GM19193 (cell line): ENCODE measurements around the gene RAB41.

Source experiments
- POLR2A ChIP-seq: IDR thresholded peaks from 4 replicates; pipeline ENCODE4 v1.6.1; 2011; ENCODE audit not compliant: insufficient read depth, insufficient read length; ENCODE audit errors: extremely low read depth

RAB41 gene

GRCh38 chrX:70281951-70282350 lies at the start of gene RAB41:
Gene RAB41, plus strand, starts transcription at chrX:70282172. Its CDS starts 46 bp downstream, at chrX:70282218.
- no peak for TF ChIP-seq POLR2A

GRCh38 chrX:70234355-70234754 lies 47.6 kb upstream of the RAB41 start, which contains the start of gene AWAT1:
Gene AWAT1, plus strand, starts transcription at chrX:70234655. Its CDS starts 41 bp downstream, at chrX:70234696.
- no peak for TF ChIP-seq POLR2A

GRCh38 chrX:70240751-70241150 lies 41.2 kb upstream of the RAB41 start:
- no peak for TF ChIP-seq POLR2A

GRCh38 chrX:70241501-70241900 lies 40.5 kb upstream of the RAB41 start:
- TF ChIP-seq POLR2A = no peak

- no peak for TF ChIP-seq POLR2A
These were observed 37.1 kb upstream of the RAB41 start for GRCh38 chrX:70244881-70245280.

GRCh38 chrX:70247252-70247651 lies 34.7 kb upstream of the RAB41 start:
- TF ChIP-seq POLR2A = no peak

GRCh38 chrX:70252491-70252890 lies 29.5 kb upstream of the RAB41 start:
- no peak for TF ChIP-seq POLR2A

GRCh38 chrX:70253377-70254062 lies 28.5 kb upstream of the RAB41 start:
- no peak for TF ChIP-seq POLR2A

GRCh38 chrX:70254063-70254400 lies 27.9 kb upstream of the RAB41 start:
- no peak for TF ChIP-seq POLR2A

GRCh38 chrX:70254909-70255308 lies 27.1 kb upstream of the RAB41 start:
- TF ChIP-seq POLR2A = no peak

GRCh38 chrX:70255452-70255851 lies 26.5 kb upstream of the RAB41 start:
- TF ChIP-seq POLR2A = no peak

GRCh38 chrX:70257423-70258288 lies 24.3 kb upstream of the RAB41 start:
- no peak for TF ChIP-seq POLR2A

- TF ChIP-seq POLR2A = no peak
These were observed 21.9 kb upstream of the RAB41 start, which contains the start of gene P2RY4 for GRCh38 chrX:70260104-70260503. Gene P2RY4, minus strand, starts transcription at chrX:70260204. Its CDS starts 580 bp downstream, at chrX:70259624.

GRCh38 chrX:70262952-70263567 lies 18.9 kb upstream of the RAB41 start:
- no peak for TF ChIP-seq POLR2A

- TF ChIP-seq POLR2A = no peak
These were observed 17.2 kb upstream of the RAB41 start for GRCh38 chrX:70264784-70265183.

GRCh38 chrX:70268034-70268433 lies 13.9 kb upstream of the RAB41 start, which contains the start of gene ARR3:
Gene ARR3, plus strand, starts transcription at chrX:70268334. Its CDS starts 1,052 bp downstream, at chrX:70269386.
- no peak for TF ChIP-seq POLR2A

GRCh38 chrX:70279081-70279480 lies 2.9 kb upstream of the RAB41 start:
- no peak for TF ChIP-seq POLR2A
